Heart left ventricle (tissue), 13 donors: Measurements from ENCODE around the gene LIPT1.

ENCODE experiments used
- POLR2A ChIP-seq, 2 donors: fragments of 450-650 bp; IDR thresholded peaks; one replicate each; pipeline ENCODE4 v1.6.1; 2017; ENCODE audit warnings: antibody characterized with exemption in 2 of 2, mild to moderate bottlenecking in 2 of 2, moderate library complexity in 2 of 2
- TF ChIP-seq, protein P1 (sequence below), 12 donors: fragments of 200-600 bp; sonication (generic) in 4 of 12; IDR thresholded peaks; one replicate each; pipeline versions ENCODE4 v1.5.0 to v1.8.0; 2018 to 2022; ENCODE audit warnings: antibody characterized with exemption in 12 of 12, mild to moderate bottlenecking in 5 of 12
- donor health status: ischemic (EF 13 %, LVEDD 7.1; RV severe dilation, severe dysfunction).
- donor health status: DM: no; HTN: yes; CAD: no.
- donor health status: DM: no; HTN: no; CAD: no.
- donor health status: ischemic (EF 25% LVEDD 6.9; RV normal size, moderate dysfunction).
- donor health status: ischemic (EF 25% LVEDD 5.7; RV mildly dilated, moderate dysfunction).
- donor health status: ischemic (EF 35%, LVEDD 5.7; RV mildly dilated, moderate dysfunction).
- donor health status: nonischemic (EF 11% LVEDD 7.7; RV severe dilation, severe dysfunction).
- donor health status: DM: yes; HTN: yes; CAD: no.
- donor health status: PGD.
- donor health status: ischemic (EF 29% LVEDD 5.4; RV normal size, mild dysfunction).
- donor health status: nonischemic (EF 23%, LVEDD 6.1; RV moderate dilation, normal function).

DNA sequence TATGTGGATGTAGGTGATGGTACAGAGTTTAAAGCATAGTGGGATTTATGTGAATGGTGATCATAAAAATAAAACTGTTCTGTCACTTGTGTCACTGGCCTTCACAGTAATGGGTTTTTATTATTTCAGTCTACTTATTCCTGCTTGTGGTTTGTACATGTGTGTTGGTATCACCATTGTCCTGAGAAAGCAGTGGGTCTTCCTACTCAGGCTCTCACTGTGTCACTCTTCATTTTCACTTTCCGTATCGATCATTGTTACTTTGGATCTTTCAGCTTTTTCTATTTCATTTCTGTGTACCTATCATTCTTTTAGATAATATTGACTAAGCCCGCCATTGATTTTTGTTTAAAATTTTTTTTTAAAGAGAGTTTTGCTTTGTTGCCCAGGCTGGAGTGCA, 33.6 kb downstream of the LIPT1 start:
- TF ChIP-seq POLR2A (IDR thresholded peaks at IDR 0.05): no peak
- TF ChIP-seq, protein P1, sequence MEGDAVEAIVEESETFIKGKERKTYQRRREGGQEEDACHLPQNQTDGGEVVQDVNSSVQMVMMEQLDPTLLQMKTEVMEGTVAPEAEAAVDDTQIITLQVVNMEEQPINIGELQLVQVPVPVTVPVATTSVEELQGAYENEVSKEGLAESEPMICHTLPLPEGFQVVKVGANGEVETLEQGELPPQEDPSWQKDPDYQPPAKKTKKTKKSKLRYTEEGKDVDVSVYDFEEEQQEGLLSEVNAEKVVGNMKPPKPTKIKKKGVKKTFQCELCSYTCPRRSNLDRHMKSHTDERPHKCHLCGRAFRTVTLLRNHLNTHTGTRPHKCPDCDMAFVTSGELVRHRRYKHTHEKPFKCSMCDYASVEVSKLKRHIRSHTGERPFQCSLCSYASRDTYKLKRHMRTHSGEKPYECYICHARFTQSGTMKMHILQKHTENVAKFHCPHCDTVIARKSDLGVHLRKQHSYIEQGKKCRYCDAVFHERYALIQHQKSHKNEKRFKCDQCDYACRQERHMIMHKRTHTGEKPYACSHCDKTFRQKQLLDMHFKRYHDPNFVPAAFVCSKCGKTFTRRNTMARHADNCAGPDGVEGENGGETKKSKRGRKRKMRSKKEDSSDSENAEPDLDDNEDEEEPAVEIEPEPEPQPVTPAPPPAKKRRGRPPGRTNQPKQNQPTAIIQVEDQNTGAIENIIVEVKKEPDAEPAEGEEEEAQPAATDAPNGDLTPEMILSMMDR (IDR thresholded peaks at IDR 0.05): no peak
